GM23338 (cell line): ENCODE measurements around the gene CDC45. TPM values are rescaled to one million over a fixed set of nuclear protein-coding genes. Genes with fewer than 3 reads are reported as not detected.

Experiments
- ATAC-seq: fragments of 200-7000 bp; cut with Tn5 transposase; 3 replicates; pipeline ENCODE4 v1.9.1; 2020
- DNase-seq: peaks from one replicate; pipeline ENCODE4 v3.0.0-alpha.2; 2015; ENCODE audit warnings: low spot score
- H2AFZ ChIP-seq: fragments of 200-600 bp; sonication (generic); 2 replicates; pipeline ENCODE4 v1.8.0; 2016; ENCODE audit warnings: antibody characterized with exemption, mild to moderate bottlenecking, moderate library complexity
- H3F3A ChIP-seq: fragments of 200-600 bp; sonication (generic); replicated peaks from 2 replicates; pipeline ENCODE4 v1.8.0; 2017; ENCODE audit warnings: antibody characterized with exemption, mixed run types, low read depth
- H3K27ac ChIP-seq: fragments of 200-600 bp; sonication (generic); 2 replicates; pipeline ENCODE4 v1.6.1; 2016; ENCODE audit warnings: low read depth
- H3K27me3 ChIP-seq: fragments of 200-600 bp; sonication (generic); 2 replicates; pipeline ENCODE4 v1.8.0; 2016; ENCODE audit warnings: mild to moderate bottlenecking, mixed run types, moderate library complexity; ENCODE audit not compliant: insufficient read depth
- H3K36me3 ChIP-seq: fragments of 200-600 bp; sonication (generic); 2 replicates; pipeline ENCODE4 v1.8.0; 2016; ENCODE audit warnings: mild to moderate bottlenecking; ENCODE audit not compliant: insufficient read depth
- H3K4me1 ChIP-seq: fragments of 200-600 bp; sonication (generic); 2 replicates; pipeline ENCODE4 v1.8.0; 2016; ENCODE audit warnings: mild to moderate bottlenecking, moderate library complexity; ENCODE audit not compliant: insufficient read depth
- H3K4me2 ChIP-seq: fragments of 200-600 bp; sonication (generic); 2 replicates; pipeline ENCODE4 v1.7.1; 2017; ENCODE audit warnings: mixed run types
- H3K4me3 ChIP-seq: fragments of 200-600 bp; sonication (generic); 2 replicates; pipeline ENCODE4 v1.6.1; 2016; ENCODE audit warnings: mixed run types
- H3K79me2 ChIP-seq: fragments of 200-600 bp; sonication (generic); replicated peaks from 2 replicates; pipeline ENCODE4 v1.8.0; 2017; ENCODE audit warnings: mild to moderate bottlenecking; ENCODE audit not compliant: insufficient read depth
- H3K9me2 ChIP-seq: fragments of 200-600 bp; sonication (generic); 2 replicates; pipeline ENCODE4 v1.8.0; 2017; ENCODE audit not compliant: insufficient read depth
- H4K20me1 ChIP-seq: fragments of 200-600 bp; sonication (generic); replicated peaks from 2 replicates; pipeline ENCODE4 v1.8.0; 2017; ENCODE audit warnings: mild to moderate bottlenecking; ENCODE audit not compliant: insufficient read depth
- H3K27ac Mint-ChIP-seq: 2 replicates; pipeline ENCODE4 v1.8.0; 2020; ENCODE audit warnings: inconsistent platforms, mild to moderate bottlenecking, moderate library complexity, mixed read lengths
- H3K27me3 Mint-ChIP-seq: 3 replicates; pipeline ENCODE4 v1.8.0; 2022; ENCODE audit warnings: low read depth, mild to moderate bottlenecking, moderate library complexity, mixed read lengths, inconsistent platforms; ENCODE audit not compliant: insufficient read depth, poor library complexity
- H3K36me3 Mint-ChIP-seq: 3 replicates; pipeline ENCODE4 v1.8.0; 2021; ENCODE audit warnings: low read depth, mild to moderate bottlenecking, inconsistent platforms, moderate library complexity, mixed read lengths
- H3K4me1 Mint-ChIP-seq: 3 replicates; pipeline ENCODE4 v1.8.0; 2020; ENCODE audit warnings: mild to moderate bottlenecking, inconsistent platforms, mixed read lengths
- H3K4me3 Mint-ChIP-seq: 3 replicates; pipeline ENCODE4 v1.8.0; 2021; ENCODE audit warnings: moderate library complexity, mild to moderate bottlenecking, inconsistent platforms, mixed read lengths
- H3K9me3 Mint-ChIP-seq: 3 replicates; pipeline ENCODE4 v1.8.0; 2020; ENCODE audit warnings: moderate library complexity, mild to moderate bottlenecking, inconsistent platforms, mixed read lengths
- CREB1 ChIP-seq: fragments of 250-450 bp; sonication (Bioruptor Pico); IDR thresholded peaks from 2 replicates; pipeline ENCODE4 v1.5.0; 2020; ENCODE audit warnings: low read depth, mild to moderate bottlenecking, moderate library complexity
- CTCF ChIP-seq, 2 experiments: fragments of 200-600 bp in 1 of 2; sonication (generic) in 1 of 2; conservative IDR thresholded peaks; 2 replicates each; pipeline versions ENCODE4 v1.5.1 to v1.6.1; 2016 to 2017; ENCODE audit warnings: antibody characterized with exemption in 2 of 2, low read depth in 2 of 2, mild to moderate bottlenecking in 2 of 2, moderate library complexity in 1 of 2
- ETS1 ChIP-seq: IDR thresholded peaks from 2 replicates; pipeline ENCODE4 v1.6.1; 2016; ENCODE audit warnings: antibody characterized with exemption
- EZH2 ChIP-seq: fragments of 200-600 bp; sonication (generic); IDR thresholded peaks from one replicate; pipeline ENCODE4 v1.8.0; 2017; ENCODE audit warnings: antibody characterized with exemption, mild to moderate bottlenecking, low read depth; ENCODE audit not compliant: unreplicated experiment
- EZH2phosphoT487 ChIP-seq: fragments of 200-600 bp; sonication (generic); IDR thresholded peaks from one replicate; pipeline ENCODE4 v1.8.1; 2018; ENCODE audit warnings: antibody characterized with exemption; ENCODE audit not compliant: unreplicated experiment
- JUNB ChIP-seq: IDR thresholded peaks from one replicate; pipeline ENCODE4 v1.6.1; 2016; ENCODE audit warnings: antibody characterized with exemption; ENCODE audit not compliant: unreplicated experiment
- NANOG ChIP-seq: IDR thresholded peaks from 2 replicates; pipeline ENCODE4 v1.6.1; 2016; ENCODE audit warnings: antibody characterized with exemption, borderline replicate concordance
- POLR2AphosphoS5 ChIP-seq: IDR thresholded peaks from 2 replicates; pipeline ENCODE4 v1.6.1; 2016; ENCODE audit warnings: antibody characterized with exemption, low read depth
- REST ChIP-seq: IDR thresholded peaks from one replicate; pipeline ENCODE4 v1.6.1; 2018; ENCODE audit warnings: antibody characterized with exemption; ENCODE audit not compliant: unreplicated experiment
- STAT1 ChIP-seq: IDR thresholded peaks from one replicate; pipeline ENCODE4 v1.6.1; 2016; ENCODE audit warnings: antibody characterized with exemption; ENCODE audit not compliant: unreplicated experiment
- ZNF114 ChIP-seq: fragments of 250-450 bp; sonication (Bioruptor Pico); IDR thresholded peaks from 2 replicates; pipeline ENCODE4 v1.5.0; 2020; ENCODE audit warnings: mild to moderate bottlenecking, moderate library complexity
- ZNF331 ChIP-seq: fragments of 250-450 bp; sonication (Bioruptor Pico); IDR thresholded peaks from 2 replicates; pipeline ENCODE4 v1.5.0; 2020; ENCODE audit warnings: low read depth, mild to moderate bottlenecking, moderate library complexity
- ZNF462 ChIP-seq: fragments of 250-450 bp; sonication (Bioruptor Pico); IDR thresholded peaks from 2 replicates; pipeline ENCODE4 v1.5.0; 2020; ENCODE audit warnings: mild to moderate bottlenecking, moderate library complexity
- polyA plus RNA-seq: library from polyadenylated mRNA; unstranded; fragments of >200 nt; fragmentation: Nextera tagmentation; extraction: Ambion mirVana; gene quantifications from 2 replicates; pipeline ENCODE4 v1.2.1, GENCODE V29; 2016
- total RNA-seq: library from RNA; depleted of rRNA; stranded (reverse); fragments of >200 nt; shearing (Covaris generic); gene quantifications from 2 replicates; pipeline ENCODE4 v1.2.3, GENCODE V29; 2014

CDC45 gene
- total and polyA plus RNA-seq, 2 experiments from 2014 or later = 29.0 to 30.3 TPM

GRCh38 chr22:19498866-19499190 is 19.1 kb downstream of the CDC45 start:
- H3F3A ChIP-seq = 0 out of 2 replicates have a peak, but pooled peaks cover 3% of the 10 kb centered on the region
- peaks cover 4% of the 10 kb centered on the region for H3K27me3 Mint-ChIP-seq
- ATAC-seq = no peak
- no peak for TF ChIP-seq CREB1 (CRISPR knock-in tag)
- TF ChIP-seq ZNF114 (CRISPR knock-in tag) = no peak
- no peak for TF ChIP-seq ETS1
- no peak for TF ChIP-seq EZH2
- TF ChIP-seq REST = no peak
- no peak for TF ChIP-seq ZNF462 (CRISPR knock-in tag)
- TF ChIP-seq STAT1 = no peak
- TF ChIP-seq CTCF (conservative IDR thresholded peaks at IDR 0.05; ENCODE audit: low read depth in 2 of 2) = no peak
- TF ChIP-seq EZH2phosphoT487 = no peak
- no peak for TF ChIP-seq NANOG
- no peak for TF ChIP-seq ZNF331 (CRISPR knock-in tag)
- TF ChIP-seq POLR2AphosphoS5 = no peak
- TF ChIP-seq JUNB = no peak
- no peak overlapping the region for H3K4me3 Mint-ChIP-seq
- no peak overlapping the region for H3K27ac ChIP-seq
- H3K79me2 ChIP-seq = no peaks in the 10 kb centered on the region
- H3K9me3 Mint-ChIP-seq = no peaks in the 10 kb centered on the region
- H3K36me3 Mint-ChIP-seq = peaks cover 22% of the 10 kb centered on the region; the same call in 2 of the 3 replicates
- peaks cover 18% of the 10 kb centered on the region; the same call in 1 of the 2 replicates for H3K36me3 ChIP-seq
- H3K27ac Mint-ChIP-seq = no peak overlapping the region
- peaks cover 6% of the 10 kb centered on the region for H3K4me1 Mint-ChIP-seq
- H4K20me1 ChIP-seq = no peaks in the 10 kb centered on the region; the same call in 1 of the 2 replicates
- no peak overlapping the region for H3K4me3 ChIP-seq
- H3K9me2 ChIP-seq = no peaks in the 10 kb centered on the region
- no peaks in the 10 kb centered on the region for H3K27me3 ChIP-seq
- no peak overlapping the region for H3K4me2 ChIP-seq
- no peak overlapping the region for H2AFZ ChIP-seq
- no peak for DNase-seq
- no peaks in the 10 kb centered on the region for H3K4me1 ChIP-seq
